NCI-H2107 treated with DMSO at 0.1 percent for 48 hours (cell line): ENCODE measurements around the gene TBC1D22B.
A peak's percentile ranks its signal among the peaks of the same experiment; 100 is the strongest.

Experiments
- DNase-seq: peaks from one replicate; lab custom pipeline; 2025; ENCODE audit not compliant: unreplicated experiment; lab: John Stamatoyannopoulos, UW

Gene TBC1D22B

GRCh38 chr6:37257634-37258404, at the start of gene TBC1D22B, which contains the start of gene TMEM217:
TSS of gene TBC1D22B (plus strand) at chr6:37257772. CDS start at chr6:37257918, 146 bp downstream.
TSS of gene TMEM217 (minus strand) at chr6:37258144. CDS start at chr6:37219030, 39,114 bp downstream.
- peak; percentile 78 for DNase-seq

- DNase-seq: peak; percentile 57
Measured at GRCh38 chr6:37207903-37208456, 49.6 kb upstream of the TBC1D22B start.

- DNase-seq: no peak
Measured at GRCh38 chr6:37208793-37209192, 48.8 kb upstream of the TBC1D22B start.

GRCh38 chr6:37209461-37210205, 47.9 kb upstream of the TBC1D22B start:
- no peak for DNase-seq

- peak; percentile 79 for DNase-seq
Measured at GRCh38 chr6:37210313-37210968, 47.1 kb upstream of the TBC1D22B start.

- no peak for DNase-seq
Measured at GRCh38 chr6:37212268-37212667, 45.3 kb upstream of the TBC1D22B start.

- DNase-seq: no peak
Measured at GRCh38 chr6:37218061-37218460, 39.5 kb upstream of the TBC1D22B start.

- no peak for DNase-seq
Measured at GRCh38 chr6:37218511-37218910, 39.1 kb upstream of the TBC1D22B start.

GRCh38 chr6:37221585-37222124, 35.9 kb upstream of the TBC1D22B start:
- no peak for DNase-seq

- DNase-seq: peak; percentile 81
Measured at GRCh38 chr6:37222125-37222967, 35.2 kb upstream of the TBC1D22B start.

GRCh38 chr6:37222992-37223391, 34.6 kb upstream of the TBC1D22B start:
- DNase-seq: no peak

- no peak for DNase-seq
Measured at GRCh38 chr6:37225350-37226169, 32.0 kb upstream of the TBC1D22B start.

- no peak for DNase-seq
Measured at GRCh38 chr6:37230104-37230503, 27.5 kb upstream of the TBC1D22B start.

- DNase-seq: no peak
Measured at GRCh38 chr6:37232430-37233017, 25.0 kb upstream of the TBC1D22B start.

GRCh38 chr6:37233541-37233940, 24.0 kb upstream of the TBC1D22B start:
- no peak for DNase-seq

- DNase-seq: no peak
Measured at GRCh38 chr6:37236921-37237320, 20.7 kb upstream of the TBC1D22B start.

GRCh38 chr6:37237789-37238188, 19.8 kb upstream of the TBC1D22B start:
- DNase-seq: no peak

GRCh38 chr6:37238381-37238780, 19.2 kb upstream of the TBC1D22B start:
- no peak for DNase-seq

- no peak for DNase-seq
Measured at GRCh38 chr6:37239526-37239925, 18.0 kb upstream of the TBC1D22B start.
